Mesendoderm (in vitro differentiated cells): ENCODE data around the gene OBSCN.

Experiments used
- DNase-seq: peaks from one replicate; pipeline ENCODE4 v3.0.0; 2013
- H2AK5ac ChIP-seq: 2 replicates; pipeline ENCODE4 v1.6.1; 2013; ENCODE audit warnings: low read length, inconsistent platforms
- H2BK120ac ChIP-seq: 2 replicates; pipeline ENCODE4 v1.6.1; 2013; ENCODE audit warnings: low read depth, mild to moderate bottlenecking, low read length, moderate library complexity, mixed read lengths
- H2BK15ac ChIP-seq: replicated peaks from 2 replicates; pipeline ENCODE4 v1.6.1; 2013; ENCODE audit warnings: low read depth, mild to moderate bottlenecking, moderate library complexity
- H2BK5ac ChIP-seq: 2 replicates; pipeline ENCODE4 v1.6.1; 2013; ENCODE audit warnings: low read length, inconsistent platforms
- H3K18ac ChIP-seq: 2 replicates; pipeline ENCODE4 v1.6.1; 2013; ENCODE audit warnings: mild to moderate bottlenecking, low read length, mixed read lengths
- H3K23ac ChIP-seq: one replicate; pipeline ENCODE4 v1.6.1; 2013; ENCODE audit warnings: low read length
- H3K27ac ChIP-seq: 2 replicates; pipeline ENCODE4 v1.5.1; 2013; ENCODE audit warnings: low read depth, mild to moderate bottlenecking, inconsistent platforms, low read length, moderate library complexity
- H3K27me3 ChIP-seq: 2 replicates; pipeline ENCODE4 v1.6.1; 2013; ENCODE audit warnings: low read length, control low read depth, mild to moderate bottlenecking, inconsistent platforms; ENCODE audit not compliant: insufficient read depth, poor library complexity
- H3K36me3 ChIP-seq: 2 replicates; pipeline ENCODE4 v1.6.1; 2013; ENCODE audit warnings: low read length, inconsistent platforms; ENCODE audit not compliant: control insufficient read depth, insufficient read depth
- H3K4ac ChIP-seq: one replicate; pipeline ENCODE4 v1.6.1; 2013; ENCODE audit warnings: low read depth, mild to moderate bottlenecking, low read length, moderate library complexity
- H3K4me1 ChIP-seq: 2 replicates; pipeline ENCODE4 v1.6.1; 2013; ENCODE audit warnings: low read depth, low read length, inconsistent platforms; ENCODE audit not compliant: control insufficient read depth
- H3K4me2 ChIP-seq: 2 replicates; pipeline ENCODE4 v1.6.1; 2013; ENCODE audit warnings: low read length
- H3K4me3 ChIP-seq: 2 replicates; pipeline ENCODE4 v1.5.1; 2013; ENCODE audit warnings: mild to moderate bottlenecking, low read length
- H3K56ac ChIP-seq: one replicate; pipeline ENCODE4 v1.6.1; 2013; ENCODE audit warnings: low read length
- H3K79me1 ChIP-seq: 2 replicates; pipeline ENCODE4 v1.6.1; 2013; ENCODE audit warnings: low read length, inconsistent platforms
- H3K79me2 ChIP-seq: 2 replicates; pipeline ENCODE4 v1.6.1; 2013; ENCODE audit warnings: mild to moderate bottlenecking, low read length; ENCODE audit not compliant: control insufficient read depth, insufficient read depth
- H3K9ac ChIP-seq: 2 replicates; pipeline ENCODE4 v1.6.1; 2013; ENCODE audit warnings: low read length, inconsistent platforms
- H4K5ac ChIP-seq: one replicate; pipeline ENCODE4 v1.6.1; 2013; ENCODE audit warnings: low read length
- H4K8ac ChIP-seq: one replicate; pipeline ENCODE4 v1.6.1; 2013; ENCODE audit warnings: low read depth, mild to moderate bottlenecking, control low read depth, low read length, moderate library complexity
- WGBS: extraction: QIAGEN DNeasy Blood & Tissue Kit; methylation state at CpG from one replicate; pipeline ENCODE4 v1.1.7; 2013; ENCODE audit warnings: low lambda C conversion rate, missing lambda C conversion rate; ENCODE audit not compliant: insufficient coverage; ENCODE audit errors: extremely low coverage; 5-methylcytosine and 5-hydroxymethylcytosine counted together

The OBSCN gene

DNA sequence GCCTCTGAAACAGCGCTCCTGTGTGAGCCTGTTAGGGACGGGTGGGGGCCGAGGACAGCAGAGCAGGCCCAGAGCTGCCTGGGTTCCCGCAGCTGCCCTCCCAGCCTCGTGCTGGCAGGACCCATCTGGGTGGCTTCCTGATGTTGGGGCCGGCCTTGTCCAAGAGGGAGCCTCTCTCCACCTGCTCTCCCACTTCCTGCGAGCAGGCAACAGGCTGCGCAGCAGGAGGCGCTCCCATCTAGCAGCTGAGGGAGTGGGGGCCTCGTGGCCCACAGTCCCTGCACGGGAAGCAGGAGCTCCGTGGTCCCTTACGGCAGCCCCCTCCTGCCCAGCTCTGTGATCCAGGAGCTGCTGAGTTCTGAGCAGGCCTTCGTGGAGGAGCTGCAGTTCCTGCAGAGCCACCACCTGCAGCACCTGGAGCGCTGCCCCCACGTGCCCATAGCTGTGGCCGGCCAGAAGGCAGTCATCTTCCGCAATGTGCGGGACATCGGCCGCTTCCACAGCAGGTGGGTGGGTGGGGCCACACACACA, 130.7 kb downstream of the OBSCN start:
- no peaks in the 10 kb centered on the region for H3K4me1 ChIP-seq
- no peaks in the 10 kb centered on the region for H3K79me2 ChIP-seq
- H3K4ac ChIP-seq = no peak overlapping the region
- H3K27ac ChIP-seq = no peak overlapping the region
- H2BK120ac ChIP-seq = no peak overlapping the region
- H3K36me3 ChIP-seq = peaks cover 4% of the 10 kb centered on the region
- H4K8ac ChIP-seq = no peak overlapping the region
- H3K56ac ChIP-seq = no peak overlapping the region
- no peak overlapping the region for H3K9ac ChIP-seq
- WGBS = no CpG with 5 or more reads among the region's 21 CpGs
- no peaks in the 10 kb centered on the region for H3K79me1 ChIP-seq
- H3K23ac ChIP-seq = no peak overlapping the region
- H3K4me3 ChIP-seq = no peak overlapping the region
- H2BK15ac ChIP-seq = no peak overlapping the region
- no peak overlapping the region for H4K5ac ChIP-seq
- no peak overlapping the region for H2AK5ac ChIP-seq
- no peak overlapping the region for H2BK5ac ChIP-seq
- no peak overlapping the region for H3K18ac ChIP-seq
- H3K27me3 ChIP-seq = no peaks in the 10 kb centered on the region
- no peak for DNase-seq
- H3K4me2 ChIP-seq = no peak overlapping the region

GRCh38 chr1:228339059-228339704, 131.3 kb downstream of the OBSCN start:
- no peak overlapping the region for H2BK120ac ChIP-seq
- DNase-seq = no peak
- H4K8ac ChIP-seq = no peak overlapping the region
- H3K79me2 ChIP-seq = no peaks in the 10 kb centered on the region
- no peaks in the 10 kb centered on the region for H3K27me3 ChIP-seq
- no peak overlapping the region for H4K5ac ChIP-seq
- H3K79me1 ChIP-seq = no peaks in the 10 kb centered on the region
- no peaks in the 10 kb centered on the region for H3K4me1 ChIP-seq
- H3K18ac ChIP-seq = no peak overlapping the region
- peaks cover 4% of the 10 kb centered on the region for H3K36me3 ChIP-seq
- no peak overlapping the region for H2AK5ac ChIP-seq
- no peak overlapping the region for H3K27ac ChIP-seq
- H3K4me3 ChIP-seq = no peak overlapping the region
- WGBS = no CpG with 5 or more reads among the region's 9 CpGs
- no peak overlapping the region for H3K4ac ChIP-seq
- H3K23ac ChIP-seq = no peak overlapping the region
- no peak overlapping the region for H3K9ac ChIP-seq
- no peak overlapping the region for H3K56ac ChIP-seq
- no peak overlapping the region for H2BK15ac ChIP-seq
- no peak overlapping the region for H2BK5ac ChIP-seq
- H3K4me2 ChIP-seq = no peak overlapping the region

DNA sequence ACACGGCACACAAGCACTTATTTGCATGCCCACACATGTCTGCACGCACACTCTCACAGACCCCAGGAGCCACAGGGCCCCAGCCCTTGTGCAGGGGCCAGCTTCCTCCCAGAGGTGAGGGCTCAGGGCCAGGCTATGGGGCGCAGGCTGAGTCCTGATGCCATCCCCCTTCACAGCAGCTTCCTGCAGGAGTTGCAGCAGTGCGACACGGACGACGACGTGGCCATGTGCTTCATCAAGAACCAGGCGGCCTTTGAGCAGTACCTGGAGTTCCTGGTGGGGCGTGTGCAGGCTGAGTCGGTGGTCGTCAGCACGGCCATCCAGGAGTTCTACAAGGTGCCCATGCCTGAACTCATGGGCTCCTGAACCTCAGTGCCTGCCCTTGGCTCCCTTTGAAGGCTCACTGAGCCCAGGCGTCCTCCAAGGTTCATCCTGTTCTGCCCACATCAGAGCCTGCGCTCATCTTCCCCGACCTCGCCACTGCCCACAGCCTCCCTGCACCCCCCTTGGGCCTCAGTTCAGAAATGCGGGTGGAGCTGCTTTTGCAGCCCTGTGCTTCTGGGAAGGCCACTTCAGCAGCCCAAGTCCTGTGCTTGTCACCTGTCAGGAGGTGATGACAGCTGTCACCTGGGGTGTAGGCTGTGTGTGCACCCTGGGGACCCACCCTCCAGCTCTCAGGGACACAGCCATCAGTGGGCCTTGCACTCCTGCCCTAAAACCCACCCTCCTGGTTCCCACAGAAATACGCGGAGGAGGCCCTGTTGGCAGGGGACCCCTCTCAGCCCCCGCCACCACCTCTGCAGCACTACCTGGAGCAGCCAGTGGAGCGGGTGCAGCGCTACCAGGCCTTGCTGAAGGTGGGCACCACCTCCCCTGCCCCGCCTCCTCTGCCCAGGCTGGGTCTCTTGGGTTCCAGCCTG, 132.2 kb downstream of the OBSCN start:
- Histone ChIP-seq H3K79me2 (no peaks in the 10 kb centered on the region), H3K9ac (no peak overlapping the region), H3K4me3 (no peak overlapping the region), H3K23ac (no peak overlapping the region), H2BK5ac (no peak overlapping the region), H3K56ac (no peak overlapping the region), H3K4me1 (no peaks in the 10 kb centered on the region), H3K18ac (no peak overlapping the region), H4K5ac (no peak overlapping the region), H3K79me1 (no peaks in the 10 kb centered on the region), H3K36me3 (peaks cover 4% of the 10 kb centered on the region), H2AK5ac (no peak overlapping the region), H3K4me2 (no peak overlapping the region), H2BK120ac (no peak overlapping the region), H3K27ac (no peak overlapping the region), H3K4ac (no peak overlapping the region), H2BK15ac (no peak overlapping the region), H4K8ac (no peak overlapping the region), H3K27me3 (no peaks in the 10 kb centered on the region)
- DNase-seq = no peak
- no CpG with 5 or more reads among the region's 24 CpGs for WGBS

- Histone ChIP-seq H3K23ac (no peak overlapping the region), H3K9ac (no peak overlapping the region), H3K56ac (no peak overlapping the region), H3K4ac (no peak overlapping the region), H3K36me3 (peaks cover 4% of the 10 kb centered on the region), H3K27me3 (no peaks in the 10 kb centered on the region), H3K79me1 (no peaks in the 10 kb centered on the region), H2BK15ac (no peak overlapping the region), H3K18ac (no peak overlapping the region), H2AK5ac (no peak overlapping the region), H3K4me1 (no peaks in the 10 kb centered on the region), H4K5ac (no peak overlapping the region), H3K79me2 (no peaks in the 10 kb centered on the region), H3K4me2 (no peak overlapping the region), H2BK5ac (no peak overlapping the region), H4K8ac (no peak overlapping the region), H3K27ac (no peak overlapping the region), H2BK120ac (no peak overlapping the region), H3K4me3 (no peak overlapping the region)
- peak; percentile 10 for DNase-seq
- WGBS = no CpG with 5 or more reads among the region's 39 CpGs
These were observed 133.0 kb downstream of the OBSCN start for GRCh38 chr1:228340686-228341449.

DNA sequence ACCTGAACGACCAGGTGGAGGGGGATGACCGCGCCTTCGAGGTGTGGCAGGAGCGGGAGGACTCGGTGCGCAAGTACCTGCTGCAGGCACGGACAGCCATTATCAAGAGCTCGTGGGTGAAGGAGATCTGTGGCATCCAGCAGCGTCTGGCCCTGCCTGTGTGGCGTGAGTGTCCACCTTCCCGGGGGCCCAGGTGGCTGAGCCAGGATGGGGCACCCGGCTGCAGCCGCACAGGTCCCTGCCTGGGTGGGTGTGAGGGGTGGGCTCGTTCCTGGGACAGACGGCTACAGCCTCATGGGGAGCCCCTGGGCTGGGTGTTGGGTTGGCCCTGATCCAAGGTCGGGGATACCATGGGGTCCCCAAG, 133.6 kb downstream of the OBSCN start:
- DNase-seq = no peak
- no CpG with 5 or more reads among the region's 17 CpGs for WGBS
- H2BK5ac ChIP-seq = no peak overlapping the region

More for the DNA sequence above, 133.6 kb downstream of the OBSCN start:
- Histone ChIP-seq H3K18ac (no peak overlapping the region), H3K27ac (no peak overlapping the region), H3K27me3 (no peaks in the 10 kb centered on the region), H3K4me1 (no peaks in the 10 kb centered on the region), H2BK15ac (no peak overlapping the region), H4K5ac (no peak overlapping the region), H2AK5ac (no peak overlapping the region), H3K4me3 (no peak overlapping the region), H3K4ac (no peak overlapping the region), H3K23ac (no peak overlapping the region), H3K9ac (no peak overlapping the region), H3K79me2 (no peaks in the 10 kb centered on the region), H3K4me2 (no peak overlapping the region), H3K79me1 (no peaks in the 10 kb centered on the region), H3K36me3 (peaks cover 4% of the 10 kb centered on the region), H2BK120ac (no peak overlapping the region), H4K8ac (no peak overlapping the region), H3K56ac (no peak overlapping the region)
